ENCODE results near the gene RBM18.

RBM18 gene

DNA sequence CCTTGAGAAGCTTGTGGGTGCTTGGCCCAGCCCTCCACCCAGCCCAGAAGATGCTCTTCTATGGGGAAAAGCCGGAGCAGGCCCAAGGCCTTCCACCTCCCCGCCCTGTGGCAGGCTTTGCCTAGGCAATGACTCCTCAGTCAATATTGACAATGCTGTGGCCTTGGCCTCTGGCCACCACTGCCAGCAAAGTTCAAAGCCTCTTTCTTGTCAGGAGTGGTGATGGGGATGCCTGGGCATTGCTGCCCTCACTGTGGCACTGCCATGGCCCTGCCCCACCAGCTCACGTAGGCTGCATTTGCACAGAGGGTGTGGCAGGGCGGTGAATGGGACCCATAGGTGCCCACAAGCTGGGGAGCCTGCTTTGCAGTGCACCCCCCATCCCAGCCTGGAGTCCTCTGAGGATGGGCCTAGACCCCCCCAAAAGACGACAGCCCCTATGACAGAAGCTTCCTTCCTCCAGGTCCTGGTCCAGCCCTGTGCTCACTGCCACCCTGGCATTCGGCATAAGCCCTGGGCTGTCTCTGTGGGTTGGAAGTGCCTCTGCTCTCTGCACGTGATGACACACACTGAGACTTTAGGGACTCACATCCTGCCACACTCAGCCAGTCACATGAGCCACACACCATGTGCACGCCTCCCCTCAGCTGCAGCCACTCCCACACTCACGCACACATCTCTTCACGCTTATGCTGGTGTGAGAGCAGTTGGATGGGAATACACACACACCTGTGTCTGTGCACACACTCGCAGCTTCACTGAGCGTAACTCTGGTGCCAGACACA, 73.9 kb downstream of the RBM18 start:
- Histone ChIP-seq H3K9ac (ENCODE audit: low read length) (no peak overlapping the region), H3K18ac (ENCODE audit: low read length) (no peak overlapping the region), H3K79me2 (ENCODE audit: control insufficient read depth, insufficient read depth, low read length) (no peaks in the 10 kb centered on the region), H3K4me2 (ENCODE audit: low read length) (no peak overlapping the region), H4K5ac (ENCODE audit: low read length) (no peak overlapping the region), H3K4me3 (ENCODE audit: low read length) (no peak overlapping the region), H3K27me3 (ENCODE audit: insufficient read depth, low read length, poor library complexity) (no peaks in the 10 kb centered on the region), H2BK15ac (replicated peaks; ENCODE audit: low read depth) (no peak overlapping the region), H3K4ac (ENCODE audit: low read depth, low read length) (no peak overlapping the region), H3K27ac (ENCODE audit: low read depth, low read length) (no peak overlapping the region), H2AK5ac (ENCODE audit: low read length) (no peak overlapping the region), H3K56ac (ENCODE audit: low read length) (no peak overlapping the region), H3K36me3 (ENCODE audit: control insufficient read depth, insufficient read depth, low read length) (no peaks in the 10 kb centered on the region), H3K79me1 (ENCODE audit: low read length) (no peaks in the 10 kb centered on the region), H2BK120ac (ENCODE audit: low read depth, low read length) (no peak overlapping the region), H3K23ac (ENCODE audit: low read length) (no peak overlapping the region), H2BK5ac (ENCODE audit: low read length) (no peak overlapping the region), H3K4me1 (ENCODE audit: control insufficient read depth, low read depth, low read length) (no peaks in the 10 kb centered on the region), H4K8ac (ENCODE audit: low read depth, low read length) (no peak overlapping the region)
- DNase-seq, result no peak
- no CpG with 5 or more reads among the region's 12 CpGs for WGBS (ENCODE audit: extremely low coverage, insufficient coverage, low lambda C conversion rate)

- no peak overlapping the region for H4K5ac ChIP-seq (ENCODE audit: low read length)
- no peaks in the 10 kb centered on the region for H3K27me3 ChIP-seq (ENCODE audit: insufficient read depth, low read length, poor library complexity)
- H3K9ac ChIP-seq (ENCODE audit: low read length), result no peak overlapping the region
- H2BK5ac ChIP-seq (ENCODE audit: low read length), result no peak overlapping the region
- no peak overlapping the region for H3K4ac ChIP-seq (ENCODE audit: low read depth, low read length)
- no peak overlapping the region for H2BK120ac ChIP-seq (ENCODE audit: low read depth, low read length)
- no peaks in the 10 kb centered on the region for H3K4me1 ChIP-seq (ENCODE audit: control insufficient read depth, low read depth, low read length)
- H3K18ac ChIP-seq (ENCODE audit: low read length), result no peak overlapping the region
- DNase-seq, result no peak
- H2AK5ac ChIP-seq (ENCODE audit: low read length), result no peak overlapping the region
- no peak overlapping the region for H3K27ac ChIP-seq (ENCODE audit: low read depth, low read length)
- H3K23ac ChIP-seq (ENCODE audit: low read length), result no peak overlapping the region
- H4K8ac ChIP-seq (ENCODE audit: low read depth, low read length), result no peak overlapping the region
- no CpG with 5 or more reads among the region's 6 CpGs for WGBS (ENCODE audit: extremely low coverage, insufficient coverage, low lambda C conversion rate)
- H3K4me2 ChIP-seq (ENCODE audit: low read length), result no peak overlapping the region
- H3K4me3 ChIP-seq (ENCODE audit: low read length), result no peak overlapping the region
- no peak overlapping the region for H3K56ac ChIP-seq (ENCODE audit: low read length)
- H3K79me2 ChIP-seq (ENCODE audit: control insufficient read depth, insufficient read depth, low read length), result no peaks in the 10 kb centered on the region
- no peak overlapping the region for H2BK15ac ChIP-seq (replicated peaks; ENCODE audit: low read depth)
- no peaks in the 10 kb centered on the region for H3K36me3 ChIP-seq (ENCODE audit: control insufficient read depth, insufficient read depth, low read length)
- H3K79me1 ChIP-seq (ENCODE audit: low read length), result no peaks in the 10 kb centered on the region
These were observed 76.3 kb downstream of the RBM18 start for GRCh38 chr9:122188369-122188768.
